Ovary (tissue), 3 donors: ENCODE data around the gene ATP9A.
"Not testable (repeated sequence)": the region's sequence is repeated elsewhere in the genome, so short reads cannot be mapped to it uniquely, and the experiment has no call there.

Experiments
- CTCF ChIP-seq, 3 donors: fragments of 450-650 bp in 2 of 3; fragments of 200-600 bp in 1 of 3; IDR thresholded peaks; one replicate each; pipeline versions ENCODE4 v1.5.1 to v1.8.0; 2016 to 2022; ENCODE audit warnings: antibody characterized with exemption in 3 of 3, mild to moderate bottlenecking in 1 of 3
- POLR2A ChIP-seq: fragments of 450-650 bp; IDR thresholded peaks from one replicate; pipeline ENCODE4 v1.6.1; 2017; ENCODE audit warnings: antibody characterized with exemption, mild to moderate bottlenecking, moderate library complexity
- donor health status: DM: no; HTN: no; CAD: no.

GRCh38 chr20:51753220-51753619 lies 15.0 kb downstream of the ATP9A start:
- TF ChIP-seq POLR2A; CTCF (IDR thresholded peaks at IDR 0.05): not testable (repeated sequence)
